Keratinocyte (primary cell): ENCODE measurements around the gene SLC2A4RG. TPM values are rescaled to one million over a fixed set of nuclear protein-coding genes. Genes with fewer than 3 reads are reported as not detected.

Experiments used
- DNase-seq: peaks from one replicate; pipeline ENCODE4 v3.0.0-alpha.2; 2011; ENCODE audit warnings: low read depth, missing footprints, low spot score
- FAIRE-seq: peaks from 2 replicates; lab custom pipeline; 2011; peaks lifted over from hg19 to GRCh38; lab: Jason Lieb, UNC
- H2AFZ ChIP-seq: 2 replicates; pipeline ENCODE4 v1.6.0; 2012; ENCODE audit warnings: low read length, control low read depth, inconsistent platforms; ENCODE audit not compliant: control insufficient read depth
- H3K27ac ChIP-seq: 2 replicates; pipeline ENCODE4 v1.5.1; 2011; ENCODE audit warnings: low read length; ENCODE audit not compliant: control insufficient read depth, insufficient read depth
- H3K27me3 ChIP-seq: 3 replicates; pipeline ENCODE4 v1.6.0; 2011; ENCODE audit warnings: low read length; ENCODE audit not compliant: control insufficient read depth, insufficient read depth; ENCODE audit errors: extremely low read depth
- H3K36me3 ChIP-seq, 2 experiments: 2 replicates in 1 of 2; 3 replicates in 1 of 2; pipeline ENCODE4 v1.5.1; 2011; ENCODE audit warnings: low read length in 2 of 2, mild to moderate bottlenecking in 1 of 2; ENCODE audit not compliant: control insufficient read depth in 2 of 2, insufficient read depth in 2 of 2; ENCODE audit errors: extremely low read depth in 1 of 2
- H3K4me1 ChIP-seq: 3 replicates; pipeline ENCODE4 v1.5.1; 2011; ENCODE audit warnings: low read length; ENCODE audit not compliant: control insufficient read depth, insufficient read depth; ENCODE audit errors: extremely low read depth
- H3K4me2 ChIP-seq: 3 replicates; pipeline ENCODE4 v1.6.0; 2011; ENCODE audit warnings: low read depth, low read length; ENCODE audit not compliant: control insufficient read depth, insufficient read depth; ENCODE audit errors: extremely low read depth
- H3K4me3 ChIP-seq, 3 experiments: fragments of 200-600 bp in 1 of 3; sonication (generic) in 1 of 3; 2 replicates in 2 of 3; 3 replicates in 1 of 3; pipeline ENCODE4 v1.5.1; 2011 to 2016; ENCODE audit warnings: low read length in 3 of 3, mild to moderate bottlenecking in 3 of 3, control low read depth in 2 of 3, inconsistent platforms in 1 of 3, low read depth in 1 of 3, mixed read lengths in 1 of 3, mixed run types in 1 of 3, moderate library complexity in 1 of 3; ENCODE audit not compliant: control insufficient read depth in 2 of 3, insufficient read depth in 2 of 3; ENCODE audit errors: extremely low read depth in 1 of 3
- H3K79me2 ChIP-seq: 2 replicates; pipeline ENCODE4 v1.6.0; 2012; ENCODE audit warnings: low read length; ENCODE audit not compliant: control insufficient read depth, insufficient read depth
- H3K9ac ChIP-seq: 3 replicates; pipeline ENCODE4 v1.6.0; 2011; ENCODE audit warnings: low read length; ENCODE audit not compliant: control insufficient read depth, insufficient read depth; ENCODE audit errors: extremely low read depth
- H3K9me1 ChIP-seq: 3 replicates; pipeline ENCODE4 v1.6.0; 2011; ENCODE audit warnings: low read length; ENCODE audit not compliant: control insufficient read depth, insufficient read depth; ENCODE audit errors: extremely low read depth
- H3K9me3 ChIP-seq: 2 replicates; pipeline ENCODE4 v1.5.1; 2012; ENCODE audit warnings: low read depth, low read length; ENCODE audit not compliant: control insufficient read depth
- H4K20me1 ChIP-seq: 3 replicates; pipeline ENCODE4 v1.6.0; 2011; ENCODE audit warnings: low read length; ENCODE audit not compliant: control insufficient read depth, insufficient read depth; ENCODE audit errors: extremely low read depth
- EZH2 ChIP-seq: IDR thresholded peaks from one replicate; pipeline ENCODE4 v1.6.1; 2012; ENCODE audit warnings: inconsistent platforms, mild to moderate bottlenecking, low read length, moderate library complexity
- dilution Hi-C: fragments of 300-500 bp; cut with MboI; formaldehyde crosslinking; loops from one replicate; pipeline ENCODE4 v1.7.0; 2020; ENCODE audit warnings: low sequenced_read_pairs; ENCODE audit not compliant: extremely low pct_ligation_motif_present
- polyA plus RNA-seq, 5 experiments: library from polyadenylated mRNA; depleted of rRNA in 3 of 5; stranded (reverse) in 3 of 5; stranded (forward) in 1 of 5; unstranded in 1 of 5; fragments of >200 nt; gene quantifications; 1 replicate in 1 of 5; 2 replicates in 3 of 5; 3 replicates in 1 of 5; pipeline versions ENCODE4 v1.2.1 to v1.2.3, GENCODE V29; 2011 to 2012; ENCODE audit warnings: missing spikeins in 2 of 5, low read depth in 1 of 5, low replicate concordance in 1 of 5
- TF ChIP-seq, protein P1 (sequence below), 3 experiments: IDR thresholded peaks in 1 of 3; conservative IDR thresholded peaks in 1 of 3; optimal IDR thresholded peaks in 1 of 3; 2 replicates in 2 of 3; 3 replicates in 1 of 3; pipeline versions ENCODE3 to v1.5.1; 2011; ENCODE audit warnings: low read length in 3 of 3, mild to moderate bottlenecking in 3 of 3, moderate library complexity in 2 of 3, control low read depth in 1 of 3, inconsistent platforms in 1 of 3; ENCODE audit not compliant: insufficient read depth in 2 of 3; ENCODE audit errors: extremely low read depth in 1 of 3

Gene SLC2A4RG
- polyA plus RNA-seq, 1 donor (not counting 4 experiments of a cell fraction or from before 2014, with no cell fraction given): 23.5 TPM

DNA sequence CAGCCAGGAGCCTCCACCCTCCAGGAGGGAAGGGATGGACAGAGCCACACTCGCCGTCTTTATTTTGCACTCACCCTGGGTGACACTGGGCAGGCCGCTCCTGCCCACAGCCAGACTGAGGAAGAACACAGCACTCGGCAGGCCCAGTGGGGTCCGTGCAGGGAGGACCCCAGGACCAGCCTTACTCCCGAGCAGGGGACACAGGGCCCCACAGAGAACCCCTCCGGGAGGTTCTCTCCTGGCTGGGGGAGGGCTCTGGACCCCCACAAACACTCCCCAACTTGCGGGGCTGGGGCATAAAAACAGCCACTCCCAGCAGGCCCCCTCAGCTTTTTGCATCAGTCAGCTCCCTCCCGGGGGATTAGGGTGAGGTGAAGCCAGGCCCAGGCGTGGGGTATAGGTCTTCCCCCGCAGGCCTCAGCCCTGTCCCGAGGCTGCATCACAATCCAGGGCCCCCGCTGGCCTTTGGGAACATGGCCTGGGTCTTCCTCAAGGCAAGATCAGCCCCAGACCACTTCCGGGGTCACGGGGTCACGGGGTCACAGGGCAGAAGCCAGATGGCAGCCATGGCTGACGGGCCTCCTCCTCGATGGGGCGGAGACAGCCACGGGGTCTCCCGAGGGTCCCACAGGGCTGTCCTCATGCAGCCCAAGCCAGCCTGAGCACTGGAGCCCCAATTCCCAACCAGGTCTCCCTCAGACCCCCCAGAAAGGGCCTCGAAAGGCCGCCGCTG is 39.9 kb upstream of the SLC2A4RG start:
- Histone ChIP-seq H3K4me1 (peaks cover 43% of the 10 kb centered on the region), H3K9ac (peak overlapping the region; percentile 72), H3K4me2 (peak overlapping the region; percentile 99), H3K27ac (peak overlapping the region; percentile 84), H3K9me3 (no peaks in the 10 kb centered on the region), H2AFZ (no peak overlapping the region), H3K27me3 (no peaks in the 10 kb centered on the region), H3K4me3 (peak overlapping the region in 1 of 3 experiments; percentile 3), H3K79me2 (peaks cover 17% of the 10 kb centered on the region), H4K20me1 (no peaks in the 10 kb centered on the region), H3K9me1 (no peaks in the 10 kb centered on the region), H3K36me3 (peaks cover 9 to 14% of the 10 kb centered on the region in 2 experiments)
- DNase-seq: no peak
- FAIRE-seq: no peak
- TF ChIP-seq, protein P1, sequence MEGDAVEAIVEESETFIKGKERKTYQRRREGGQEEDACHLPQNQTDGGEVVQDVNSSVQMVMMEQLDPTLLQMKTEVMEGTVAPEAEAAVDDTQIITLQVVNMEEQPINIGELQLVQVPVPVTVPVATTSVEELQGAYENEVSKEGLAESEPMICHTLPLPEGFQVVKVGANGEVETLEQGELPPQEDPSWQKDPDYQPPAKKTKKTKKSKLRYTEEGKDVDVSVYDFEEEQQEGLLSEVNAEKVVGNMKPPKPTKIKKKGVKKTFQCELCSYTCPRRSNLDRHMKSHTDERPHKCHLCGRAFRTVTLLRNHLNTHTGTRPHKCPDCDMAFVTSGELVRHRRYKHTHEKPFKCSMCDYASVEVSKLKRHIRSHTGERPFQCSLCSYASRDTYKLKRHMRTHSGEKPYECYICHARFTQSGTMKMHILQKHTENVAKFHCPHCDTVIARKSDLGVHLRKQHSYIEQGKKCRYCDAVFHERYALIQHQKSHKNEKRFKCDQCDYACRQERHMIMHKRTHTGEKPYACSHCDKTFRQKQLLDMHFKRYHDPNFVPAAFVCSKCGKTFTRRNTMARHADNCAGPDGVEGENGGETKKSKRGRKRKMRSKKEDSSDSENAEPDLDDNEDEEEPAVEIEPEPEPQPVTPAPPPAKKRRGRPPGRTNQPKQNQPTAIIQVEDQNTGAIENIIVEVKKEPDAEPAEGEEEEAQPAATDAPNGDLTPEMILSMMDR (optimal IDR thresholded peaks at IDR 0.05 in 1 of 3, IDR thresholded peaks at IDR 0.05 in 1 of 3, conservative IDR thresholded peaks at IDR 0.05 in 1 of 3; ENCODE audit: extremely low read depth in 1 of 3, insufficient read depth in 2 of 3, low read length in 3 of 3): no peak
- TF ChIP-seq EZH2: no peak
- dilution Hi-C loops: no loop called here

DNA sequence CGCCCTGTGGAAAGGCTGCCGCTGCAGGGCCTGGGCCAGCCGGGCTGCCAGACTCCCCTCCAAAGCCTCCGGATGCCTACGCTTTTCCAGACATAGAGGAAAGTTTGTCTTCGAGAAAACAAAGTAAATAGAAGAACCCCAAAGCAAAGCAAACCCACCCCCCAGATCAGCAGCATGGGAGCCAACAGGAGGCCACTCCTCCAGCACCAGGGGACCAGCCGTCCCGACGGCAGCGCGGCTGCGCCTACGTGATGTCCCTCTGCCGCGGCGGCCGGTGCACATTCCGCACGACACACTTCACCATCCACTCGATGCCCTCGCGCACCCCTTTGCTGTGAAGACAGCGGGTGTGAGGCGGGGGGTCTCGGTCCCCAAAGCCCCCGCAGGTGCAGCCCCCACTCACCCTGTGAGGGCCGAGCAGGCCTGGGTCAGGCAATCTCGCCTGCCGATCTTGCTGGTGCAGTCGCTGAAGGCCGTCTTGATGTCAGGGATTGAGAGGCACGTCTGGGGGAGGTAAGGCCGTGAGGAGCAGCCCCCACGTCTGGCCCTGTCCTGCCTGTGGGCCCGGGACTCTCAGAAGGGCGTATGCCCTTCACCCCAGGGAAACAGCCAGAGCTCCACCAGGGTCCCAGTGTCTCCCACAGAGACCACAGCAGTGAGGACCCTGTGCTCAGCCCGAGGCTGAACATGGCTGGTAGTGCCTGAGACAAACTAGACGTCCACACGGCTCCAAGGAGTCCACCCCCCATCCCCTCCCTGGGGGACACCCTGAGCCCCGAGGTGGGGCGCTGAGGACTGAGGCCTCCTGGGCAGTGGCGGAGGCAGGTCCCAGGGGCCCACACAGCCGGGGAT is 39.2 kb upstream of the SLC2A4RG start:
- H3K27me3 ChIP-seq: no peaks in the 10 kb centered on the region
- no peaks in the 10 kb centered on the region for H3K9me3 ChIP-seq
- no peak overlapping the region for H2AFZ ChIP-seq
- no peak overlapping the region for H3K9ac ChIP-seq
- peaks cover 15 to 22% of the 10 kb centered on the region in 2 experiments for H3K36me3 ChIP-seq
- peaks cover 35% of the 10 kb centered on the region for H3K4me1 ChIP-seq
- H3K9me1 ChIP-seq: no peaks in the 10 kb centered on the region
- H4K20me1 ChIP-seq: peaks cover under 1% of the 10 kb centered on the region
- TF ChIP-seq EZH2: no peak
- TF ChIP-seq, protein P1 (optimal IDR thresholded peaks at IDR 0.05 in 1 of 3, IDR thresholded peaks at IDR 0.05 in 1 of 3, conservative IDR thresholded peaks at IDR 0.05 in 1 of 3; ENCODE audit: extremely low read depth in 1 of 3, insufficient read depth in 2 of 3, low read length in 3 of 3): no peak
- dilution Hi-C loops: no loop called here
- no peak for FAIRE-seq
- no peak for DNase-seq
- peaks cover 24% of the 10 kb centered on the region for H3K79me2 ChIP-seq
- H3K4me2 ChIP-seq: no peak overlapping the region
- H3K27ac ChIP-seq: peak overlapping the region; percentile 84
- no peak overlapping the region for H3K4me3 ChIP-seq
